Transverse colon (tissue), 4 donors: ENCODE results near the gene TGFBI. TPM values are rescaled to one million over a fixed set of nuclear protein-coding genes. Genes with fewer than 3 reads are reported as not detected.

Source experiments
- DNase-seq: peaks from one replicate; pipeline ENCODE4 v3.0.0-alpha.2; 2019
- H3K27ac ChIP-seq, 4 donors: fragments of 200-600 bp; sonication (generic); 2 replicates each; pipeline ENCODE4 v1.5.1; 2016 to 2018; ENCODE audit warnings: inconsistent platforms in 4 of 4
- H3K27me3 ChIP-seq: fragments of 200-600 bp; sonication (generic); 2 replicates; pipeline ENCODE4 v1.5.1; 2017; ENCODE audit warnings: inconsistent platforms
- H3K36me3 ChIP-seq, 4 donors: fragments of 200-600 bp; sonication (generic); 2 replicates each; pipeline ENCODE4 v1.5.1; 2017 to 2019; ENCODE audit warnings: inconsistent platforms in 4 of 4
- H3K4me1 ChIP-seq, 4 donors: fragments of 200-600 bp; sonication (generic); 2 replicates each; pipeline ENCODE4 v1.5.1; 2017 to 2020; ENCODE audit warnings: inconsistent platforms in 4 of 4
- H3K4me3 ChIP-seq, 4 donors: fragments of 200-600 bp; sonication (generic); 1 replicate in 1 of 4; 2 replicates in 3 of 4; pipeline versions ENCODE4 v1.5.1 to v1.6.1; 2017 to 2019; ENCODE audit warnings: inconsistent platforms in 4 of 4
- H3K9me3 ChIP-seq, 2 donors: fragments of 200-600 bp; sonication (generic); 2 replicates each; pipeline ENCODE4 v1.5.1; 2017 to 2019; ENCODE audit warnings: inconsistent platforms in 2 of 2
- CTCF ChIP-seq, 5 experiments: fragments of 200-600 bp in 3 of 5; fragments of 450-650 bp in 2 of 5; sonication (generic) in 3 of 5; IDR thresholded peaks; 1 replicate in 2 of 5; 2 replicates in 3 of 5; pipeline ENCODE4 v1.5.1; 2016 to 2017; ENCODE audit warnings: antibody characterized with exemption in 5 of 5, inconsistent platforms in 3 of 5, mild to moderate bottlenecking in 2 of 5, moderate library complexity in 1 of 5
- EP300 ChIP-seq: sonication (generic); formaldehyde crosslinking; IDR thresholded peaks from one replicate; pipeline ENCODE4 v1.6.1; 2017; ENCODE audit warnings: antibody characterized with exemption, low read depth
- POLR2A ChIP-seq: fragments of 450-650 bp; IDR thresholded peaks from one replicate; pipeline ENCODE4 v1.6.1; 2016; ENCODE audit warnings: antibody characterized with exemption, mild to moderate bottlenecking, moderate library complexity
- POLR2AphosphoS5 ChIP-seq, 3 donors: sonication (generic); formaldehyde crosslinking; IDR thresholded peaks; one replicate each; pipeline ENCODE4 v1.6.1; 2016; ENCODE audit warnings: antibody characterized with exemption in 3 of 3
- WGBS, 2 donors: methylation state at CpG; one replicate each; pipeline ENCODE4 v1.1.5; 2018; ENCODE audit warnings: low coverage in 1 of 2; 5-methylcytosine and 5-hydroxymethylcytosine counted together
- in situ Hi-C, 4 donors: fragments of 200-750 bp; cut with MboI; loops; one replicate each; pipeline versions ENCODE4 v1.15.0 to v1.15.1; 2017; ENCODE audit warnings: low sequenced_read_pairs in 3 of 4, low pct_ligation_motif_present in 1 of 4, low pct_unique_long_range_greater_than_20kb in 1 of 4
- intact Hi-C: fragments of 100-400 bp; cut with DNase I; formaldehyde crosslinking; loops from one replicate; pipeline ENCODE4 v1.15.1; 2023; ENCODE audit warnings: low total_unique reads
- total RNA-seq, 4 donors: library from RNA; depleted of rRNA; stranded (reverse); fragments of >200 nt; gene quantifications; one replicate each; pipeline ENCODE4 v1.1.0, GENCODE V29; 2016

TGFBI gene
- total RNA-seq, result 10 to 100 TPM; 22.4 to 79.6 (median 29.8) TPM

GRCh38 chr5:136028782-136029742 is at the start of gene TGFBI:
Gene TGFBI, plus strand, starts transcription at chr5:136028988. Its CDS starts 68 bp downstream, at chr5:136029056.
- Histone ChIP-seq H3K27me3 (peaks cover 9% of the 10 kb centered on the region), H3K4me1 (peaks cover 7 to 28% (median 21%) of the 10 kb centered on the region in 4 donors), H3K36me3 (no peaks in the 10 kb centered on the region), H3K9me3 (no peaks in the 10 kb centered on the region), H3K27ac (peak within 1 kb of the TSS; percentile 72 to 75 (median 74)), H3K4me3 (peak within 1 kb of the TSS; percentile 35 to 56 (median 44))
- in situ Hi-C loops (no loop called here), intact Hi-C loops (no loop called here)
- TF ChIP-seq POLR2A, result peak; percentile 49
- peak; percentile 77 to 89 (median 79) for TF ChIP-seq POLR2AphosphoS5 (IDR thresholded peaks at IDR 0.05)
- no peak for TF ChIP-seq CTCF (IDR thresholded peaks at IDR 0.05)
- no peak for TF ChIP-seq EP300
- 20 to 39% methylated on average over 1 to 35 of the region's 68 CpGs for WGBS, 2 donors
- DNase-seq, result peak; percentile 69

DNA sequence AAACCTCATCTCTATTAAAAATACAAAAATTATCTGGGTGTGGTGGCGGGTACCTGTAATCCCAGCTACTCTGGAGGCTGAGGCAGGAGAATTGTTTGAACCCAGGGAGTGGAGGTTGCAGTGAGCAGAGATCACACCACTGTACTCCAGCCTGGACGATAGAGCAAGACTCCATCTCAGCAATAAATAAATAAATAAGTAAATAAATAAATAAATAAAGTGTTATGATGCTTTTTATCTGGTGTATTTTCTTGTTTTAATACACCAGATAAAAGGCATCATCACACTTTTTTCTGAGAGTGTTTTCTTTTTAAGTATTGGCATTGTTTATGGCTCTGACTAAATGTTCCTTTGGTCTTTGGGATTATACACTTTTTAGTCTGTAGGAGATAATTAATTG is 49.8 kb upstream of the TGFBI start:
- DNase-seq, result no peak
- intact Hi-C loops (no loop called here), in situ Hi-C loops (no loop called here)
- H3K36me3 ChIP-seq, result no peaks in the 10 kb centered on the region
- no peak overlapping the region for H3K27ac ChIP-seq
- 83 to 97% methylated on average over 2 of the region's 2 CpGs for WGBS, 2 donors
- TF ChIP-seq POLR2A, result no peak
- TF ChIP-seq CTCF (IDR thresholded peaks at IDR 0.05), result no peak
- TF ChIP-seq POLR2AphosphoS5 (IDR thresholded peaks at IDR 0.05), result no peak
- no peak for TF ChIP-seq EP300
- peaks cover 0 to 4% (median under 1%) of the 10 kb centered on the region in 4 donors for H3K4me1 ChIP-seq
- H3K9me3 ChIP-seq, result no peaks in the 10 kb centered on the region
- peaks cover 5% of the 10 kb centered on the region for H3K27me3 ChIP-seq
- H3K4me3 ChIP-seq, result no peak overlapping the region

DNA sequence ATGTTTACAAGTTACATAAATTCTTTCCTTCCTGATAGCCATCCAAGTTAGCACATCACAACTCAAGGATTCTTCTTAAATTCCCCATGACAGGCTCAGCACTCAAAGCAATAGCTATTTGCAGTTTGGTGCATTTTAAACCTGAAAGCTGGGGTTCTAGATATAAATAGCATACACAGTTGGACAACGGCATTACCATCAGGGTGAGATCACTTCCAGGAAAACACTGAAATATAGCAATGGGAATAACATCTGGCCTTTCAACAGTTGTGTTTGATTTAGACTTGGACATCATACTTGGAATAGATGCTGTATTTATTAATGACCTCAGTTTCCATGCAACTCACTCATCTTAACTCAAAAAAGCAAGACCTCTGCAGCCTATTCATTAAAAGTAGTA is 49.3 kb upstream of the TGFBI start:
- Histone ChIP-seq H3K4me1 (peaks cover 0 to 4% (median 0%) of the 10 kb centered on the region in 4 donors), H3K9me3 (no peaks in the 10 kb centered on the region), H3K4me3 (no peak overlapping the region), H3K27me3 (peaks cover 5% of the 10 kb centered on the region), H3K36me3 (no peaks in the 10 kb centered on the region), H3K27ac (no peak overlapping the region)
- WGBS, 2 donors, result 50 to 56% methylated on average over 1 of the region's 1 CpG
- peak in 1 of 3 donors; percentile 25 for TF ChIP-seq POLR2AphosphoS5 (IDR thresholded peaks at IDR 0.05)
- no peak for TF ChIP-seq EP300
- no peak for DNase-seq
- intact Hi-C loops (no loop called here), in situ Hi-C loops (no loop called here)

DNA sequence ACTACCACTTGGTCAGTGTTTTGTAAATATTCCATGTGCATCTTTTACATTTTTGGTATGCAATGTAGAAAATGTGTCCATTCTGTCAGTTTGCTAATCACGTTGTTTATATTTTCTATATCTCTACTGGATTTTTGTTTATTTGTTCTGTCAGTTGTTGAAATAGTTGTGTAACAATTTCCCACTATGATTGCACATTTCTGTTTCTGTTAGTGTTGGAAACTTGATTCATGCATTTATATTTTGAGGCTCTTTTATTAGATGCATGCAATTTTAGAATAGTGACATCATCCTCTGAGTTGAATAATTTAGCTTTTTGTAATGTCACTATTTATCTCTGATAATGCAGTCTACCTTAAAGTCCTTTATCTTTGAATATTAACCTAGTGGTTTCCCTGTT is 48.2 kb upstream of the TGFBI start:
- in situ Hi-C loops, result no loop called here

More for the DNA sequence above, 48.2 kb upstream of the TGFBI start:
- Histone ChIP-seq H3K9me3 (no peaks in the 10 kb centered on the region), H3K4me3 (no peak overlapping the region), H3K27ac (no peak overlapping the region), H3K27me3 (peaks cover 3% of the 10 kb centered on the region), H3K4me1 (peaks cover 0 to 4% (median 0%) of the 10 kb centered on the region in 4 donors), H3K36me3 (no peaks in the 10 kb centered on the region)
- 64 to 82% methylated on average over 1 of the region's 1 CpG for WGBS, 2 donors
- DNase-seq, result no peak
- intact Hi-C loops, result no loop called here
- TF ChIP-seq POLR2AphosphoS5 (IDR thresholded peaks at IDR 0.05) (no peak), POLR2A (no peak), EP300 (no peak), CTCF (IDR thresholded peaks at IDR 0.05) (no peak)
